HG03139 (cell line): Measurements from ENCODE around the gene CCR8.

ENCODE experiments used
- ATAC-seq: cut with Tn5 transposase; IDR thresholded peaks from one replicate; pipeline ENCODE4 v1.9.1; 2021; ENCODE audit not compliant: unreplicated experiment

Gene CCR8

GRCh38 chr3:39329493-39329892 lies at the start of gene CCR8:
Gene CCR8, plus strand, starts transcription at chr3:39329709. Its CDS starts 2,623 bp downstream, at chr3:39332332.
- no peak for ATAC-seq

DNA sequence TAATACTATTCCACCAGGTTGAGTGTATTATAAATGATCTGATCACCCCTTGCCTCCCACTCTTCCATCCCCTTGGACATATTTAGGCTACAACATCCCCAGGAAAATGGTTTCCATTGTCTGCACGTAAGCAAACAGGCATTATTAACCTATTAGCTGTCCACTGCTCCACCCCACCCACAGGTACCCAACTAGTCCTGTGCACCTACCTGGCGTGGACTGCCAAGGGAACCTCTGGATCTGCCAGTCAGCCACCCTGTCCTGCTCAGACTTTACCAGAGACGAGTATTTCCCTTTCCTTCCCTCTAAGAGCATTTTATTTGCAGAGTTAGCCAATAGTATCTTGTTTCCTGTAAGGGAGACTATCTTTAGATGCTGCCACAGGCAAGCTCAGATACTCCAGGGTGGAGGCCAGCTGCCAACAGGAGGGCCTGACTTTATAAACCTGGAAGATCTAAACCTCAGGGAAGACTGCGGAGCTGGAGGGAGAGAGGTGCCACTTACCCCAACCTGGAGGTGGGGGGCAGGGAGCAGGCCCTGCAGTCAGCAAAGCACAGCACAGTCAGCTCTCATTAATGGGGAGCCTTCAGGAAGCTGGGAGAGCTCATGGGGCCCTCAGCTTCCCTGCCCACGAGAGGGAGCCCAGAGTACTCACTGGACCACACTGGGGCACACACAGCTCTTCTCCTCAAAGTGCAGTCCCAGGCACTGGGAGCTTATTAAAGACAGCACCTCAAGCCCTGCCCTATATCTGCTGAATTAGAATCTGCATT lies 49.6 kb upstream of the CCR8 start, which contains the start of gene CX3CR1:
CX3CR1 (minus strand) TSS at position 292 of the 773 bp plus-strand sequence. CDS start 13,527 bp downstream, outside the sequence.
- no peak for ATAC-seq

DNA sequence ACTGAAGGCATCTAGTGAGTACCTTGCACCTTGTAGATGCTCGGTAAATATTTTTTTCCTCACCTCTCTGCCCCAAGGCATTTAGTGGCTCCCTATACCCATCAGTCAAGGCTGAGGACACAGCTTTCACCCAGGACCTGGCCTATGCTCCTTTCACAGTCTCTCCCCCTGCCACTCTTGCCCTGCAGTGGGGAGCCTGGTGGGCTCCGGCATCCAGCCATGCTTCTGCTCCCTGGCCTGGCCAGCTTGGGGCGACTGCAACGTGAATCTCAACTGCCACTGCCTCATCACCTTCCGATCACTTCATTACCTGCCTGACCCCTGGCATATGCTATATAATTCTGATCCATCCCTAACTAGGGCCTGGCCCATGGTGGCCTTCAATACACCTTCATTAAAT lies 48.9 kb upstream of the CCR8 start:
- ATAC-seq = no peak

GRCh38 chr3:39281533-39281932 lies 48.0 kb upstream of the CCR8 start:
- ATAC-seq = no peak

DNA sequence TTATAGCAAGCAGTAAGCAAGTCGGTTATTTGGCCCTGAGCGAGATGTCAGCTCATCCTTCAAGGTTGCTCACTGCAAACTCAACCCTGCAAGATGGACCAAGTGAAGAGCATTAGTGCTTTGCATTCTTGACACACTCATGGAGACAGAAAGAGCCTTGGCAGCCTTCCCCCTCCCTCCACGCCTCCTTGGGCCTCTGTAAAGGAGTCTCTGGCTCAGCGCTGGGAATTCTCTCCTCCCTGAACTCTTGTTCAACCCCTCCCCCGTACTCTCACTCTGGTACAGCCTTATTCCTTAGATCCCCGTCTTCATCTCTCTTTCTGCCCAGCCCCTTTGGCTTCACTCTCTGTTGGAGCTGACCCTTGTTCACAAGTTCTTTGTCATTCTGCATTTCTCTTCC lies 47.5 kb upstream of the CCR8 start:
- no peak for ATAC-seq

DNA sequence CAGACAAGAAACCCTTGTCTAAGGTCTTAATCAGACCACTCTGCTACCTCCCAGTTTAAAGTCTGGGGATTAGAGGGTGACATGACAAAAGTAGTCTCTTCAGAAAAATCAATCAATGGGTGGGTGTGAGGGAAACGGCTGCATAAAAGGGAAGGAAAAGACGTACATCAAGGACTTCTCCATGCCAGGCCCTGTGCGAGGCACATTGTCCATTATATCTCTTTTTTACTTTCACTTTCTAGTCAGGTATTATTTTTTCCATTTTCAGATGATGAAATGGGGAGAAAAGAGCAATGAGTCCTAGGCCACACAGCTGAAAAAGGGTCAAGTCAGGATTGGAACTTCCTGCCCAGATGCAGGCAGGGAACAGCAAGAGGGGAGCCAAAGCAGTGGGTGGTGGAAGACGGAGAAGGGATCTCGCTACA lies 45.0 kb upstream of the CCR8 start:
- no peak for ATAC-seq

DNA sequence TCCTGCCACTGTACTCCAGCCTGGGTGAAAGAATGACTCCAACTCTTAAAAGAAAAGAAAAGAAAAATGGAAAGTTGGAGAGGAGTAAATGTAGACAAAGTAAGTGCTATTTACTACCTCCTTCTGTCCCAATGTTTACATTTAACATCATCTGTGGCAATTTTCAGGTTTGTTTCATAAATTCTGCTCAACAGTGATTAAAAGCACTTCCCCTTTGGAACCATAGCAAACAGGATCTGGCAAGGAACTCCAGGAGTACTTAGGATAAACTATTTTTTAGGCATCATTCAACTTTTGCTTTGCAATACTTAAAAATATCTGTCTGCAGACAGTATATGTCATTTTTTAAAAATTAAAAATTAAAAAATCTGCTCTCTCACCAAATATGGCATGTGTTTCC lies 44.2 kb upstream of the CCR8 start:
- no peak for ATAC-seq

DNA sequence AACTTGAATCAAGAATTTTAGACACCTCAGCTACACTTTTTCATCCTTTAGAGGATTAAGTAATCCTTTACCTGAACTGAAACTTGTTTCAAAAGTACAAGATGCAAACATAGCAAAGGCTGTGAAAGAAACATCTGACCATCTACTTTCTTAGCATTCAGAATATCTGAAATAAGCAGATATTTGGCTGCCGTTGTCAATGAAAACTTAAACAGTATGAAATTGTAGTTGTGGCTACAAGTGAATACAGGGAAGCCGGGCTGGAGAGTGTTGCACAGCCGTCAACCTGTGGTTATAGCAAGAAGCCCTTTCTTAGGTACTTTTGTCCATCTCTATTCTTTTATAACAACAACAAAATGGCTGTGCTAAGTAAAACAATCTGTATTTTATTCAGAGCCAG lies 42.7 kb upstream of the CCR8 start:
- no peak for ATAC-seq

GRCh38 chr3:39287216-39288164 lies 42.0 kb upstream of the CCR8 start:
- ATAC-seq = no peak

DNA sequence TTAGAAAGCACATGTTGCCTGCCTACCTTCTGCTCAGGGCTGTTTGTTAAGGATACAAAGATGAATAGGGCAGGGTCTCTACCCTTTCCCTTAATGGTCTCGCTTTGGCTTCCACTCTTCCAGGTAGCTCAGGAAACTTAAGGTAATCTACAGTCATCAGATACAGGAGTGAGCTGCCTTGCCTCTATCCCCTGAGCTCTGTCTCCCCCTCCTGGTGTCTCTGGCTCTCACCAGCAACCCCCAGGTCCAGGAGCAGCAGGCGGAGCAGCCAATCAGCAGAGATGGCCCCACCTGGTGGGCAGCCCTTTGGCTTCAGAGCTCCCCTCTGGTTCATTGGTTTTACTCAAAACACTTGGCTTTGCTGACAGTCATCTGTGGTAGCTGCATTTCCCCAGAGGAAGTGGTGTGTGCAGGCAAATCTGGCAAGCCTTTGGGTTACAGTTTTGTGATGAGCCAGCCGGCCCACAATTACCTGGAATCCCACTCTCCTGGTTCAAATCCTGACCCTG lies 41.2 kb upstream of the CCR8 start:
- peak; percentile 98 for ATAC-seq

- no peak for ATAC-seq
Measured at GRCh38 chr3:39289107-39289506, 40.4 kb upstream of the CCR8 start.

GRCh38 chr3:39290255-39290654 lies 39.3 kb upstream of the CCR8 start:
- no peak for ATAC-seq

DNA sequence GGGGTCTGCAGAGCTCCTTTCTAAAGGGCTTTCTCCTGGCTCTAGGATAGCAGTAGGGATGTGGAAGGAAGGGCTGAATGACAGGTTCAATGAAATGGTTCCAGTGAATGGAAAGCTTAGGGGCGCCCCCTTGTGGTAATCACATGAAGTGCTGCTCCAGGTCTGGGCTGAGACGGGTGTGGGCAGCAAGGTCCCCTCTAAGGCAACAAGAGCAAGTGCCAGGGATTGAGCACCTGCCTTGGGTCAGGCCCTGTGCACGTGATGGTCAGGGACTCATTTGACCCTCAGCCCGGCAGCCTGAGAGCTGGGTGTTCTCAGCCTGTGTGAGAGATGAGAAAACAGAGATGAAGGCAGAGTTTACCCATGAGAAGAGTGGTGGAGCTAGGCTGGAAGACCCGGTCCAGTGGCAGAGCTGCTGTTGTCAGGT lies 37.6 kb upstream of the CCR8 start:
- no peak for ATAC-seq

- no peak for ATAC-seq
Measured at GRCh38 chr3:39292961-39293360, 36.5 kb upstream of the CCR8 start.

DNA sequence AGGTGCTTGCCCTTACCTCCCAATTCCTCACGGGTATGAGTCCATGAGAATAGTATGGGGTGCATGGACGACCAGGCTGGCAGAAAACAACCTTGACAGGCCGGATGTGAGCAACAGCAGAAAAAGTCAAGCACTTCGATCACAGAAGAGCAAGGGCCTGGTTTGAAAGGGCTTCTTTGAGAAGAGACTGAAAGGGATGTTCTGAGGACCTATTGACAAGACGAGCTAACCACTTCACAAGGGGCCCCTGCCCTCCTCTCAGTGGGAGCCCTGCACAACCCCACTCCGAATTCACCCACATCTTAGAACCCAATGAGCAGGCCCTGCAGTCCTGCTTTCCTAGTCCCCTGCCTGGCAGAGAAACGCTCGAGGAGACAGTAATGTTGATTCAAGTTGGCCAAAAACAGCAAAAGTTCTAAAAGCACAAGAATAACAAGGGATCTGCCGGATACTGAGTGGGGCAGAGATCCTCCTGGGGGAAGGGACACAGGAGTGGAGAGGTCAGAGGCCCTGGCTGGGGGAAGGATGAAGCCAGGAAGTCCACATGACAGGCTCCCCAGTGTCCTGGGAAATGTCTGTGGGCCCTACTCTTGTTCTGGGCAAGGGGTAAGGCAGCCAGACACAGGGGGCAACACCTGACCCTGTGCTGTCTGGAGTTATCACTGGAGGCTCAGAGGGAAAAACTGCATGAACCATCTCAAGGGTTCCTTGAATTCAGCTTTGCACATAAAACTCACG lies 34.9 kb upstream of the CCR8 start:
- ATAC-seq = no peak

- peak; percentile 71 for ATAC-seq
Measured at GRCh38 chr3:39295184-39295775, 34.2 kb upstream of the CCR8 start.

DNA sequence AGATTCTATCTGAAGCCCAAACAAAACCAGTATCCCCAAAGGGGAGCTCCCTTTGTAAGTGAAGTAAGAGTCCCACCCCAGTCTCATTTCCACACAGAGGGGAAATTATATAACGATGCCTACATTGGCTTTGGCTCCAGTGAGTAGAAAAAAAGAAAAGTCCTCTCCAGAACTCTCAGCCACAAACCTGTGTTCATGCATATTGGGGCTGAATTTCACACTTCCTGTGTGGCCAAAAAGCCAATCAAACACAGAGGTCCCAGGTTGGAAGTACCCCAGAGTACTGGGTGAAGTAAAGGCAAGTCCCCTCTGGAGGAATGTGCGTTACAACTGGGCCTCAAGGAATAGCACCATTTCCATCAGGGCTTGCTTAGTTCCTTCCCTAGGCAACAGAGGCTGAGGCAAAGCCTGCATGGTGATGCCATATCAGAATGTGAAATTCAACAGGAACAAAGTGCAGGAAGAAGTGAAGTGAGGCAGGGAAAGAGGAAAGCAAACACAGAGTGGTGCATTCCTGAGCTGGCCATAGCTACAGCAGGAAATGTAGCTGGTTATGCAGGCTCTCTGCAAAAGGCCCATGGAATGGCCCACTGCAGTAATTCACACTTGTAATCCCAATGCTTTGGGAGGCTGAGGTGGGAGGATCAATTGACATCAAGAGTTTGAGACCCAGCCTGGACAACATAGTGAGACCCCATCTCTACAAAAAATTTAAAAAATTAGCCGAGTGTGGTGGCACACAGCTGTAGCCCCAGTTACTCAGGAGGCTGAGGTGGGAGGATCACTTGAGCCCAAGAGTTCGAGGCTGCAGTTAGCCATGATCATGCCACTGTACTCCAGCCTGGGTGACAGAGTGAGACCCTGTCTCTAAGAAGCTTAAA lies 33.1 kb upstream of the CCR8 start:
- no peak for ATAC-seq

DNA sequence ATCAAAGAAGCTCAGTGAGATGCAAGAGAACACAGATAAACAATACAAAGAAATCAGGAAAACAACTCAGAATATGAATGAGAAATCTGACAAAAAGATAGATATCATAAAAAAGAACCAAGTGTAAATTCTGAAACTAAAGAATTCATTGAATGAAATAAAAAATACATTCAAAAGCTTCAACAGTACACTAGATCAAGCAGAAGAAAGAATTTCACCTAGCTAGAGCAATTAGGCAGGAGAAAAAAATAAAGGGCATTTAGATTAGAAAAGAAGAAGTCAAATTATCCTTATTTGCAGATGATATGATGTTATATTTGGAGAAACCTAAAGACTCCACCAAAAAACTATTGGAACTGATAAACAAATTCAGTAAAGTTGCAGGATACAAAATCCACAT lies 30.2 kb upstream of the CCR8 start:
- no peak for ATAC-seq

DNA sequence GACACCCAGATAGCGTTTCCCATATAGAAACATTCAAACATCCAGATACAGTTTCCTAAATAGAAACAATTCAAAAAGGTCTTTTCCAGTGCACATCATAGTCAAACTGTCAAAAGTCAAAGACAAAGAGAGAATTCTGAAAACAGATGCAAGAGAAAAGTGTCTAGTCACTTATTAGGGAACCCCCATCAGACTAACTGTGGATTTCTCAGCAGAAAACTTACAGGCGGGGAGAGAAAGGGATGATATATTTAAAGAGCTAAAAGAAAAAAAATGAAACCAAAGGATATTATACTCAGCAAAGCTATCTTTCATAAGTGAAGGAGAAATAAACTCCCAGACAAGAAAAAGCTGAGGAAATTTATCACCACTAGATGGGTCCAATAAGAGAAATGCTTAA lies 27.3 kb upstream of the CCR8 start:
- ATAC-seq = no peak

DNA sequence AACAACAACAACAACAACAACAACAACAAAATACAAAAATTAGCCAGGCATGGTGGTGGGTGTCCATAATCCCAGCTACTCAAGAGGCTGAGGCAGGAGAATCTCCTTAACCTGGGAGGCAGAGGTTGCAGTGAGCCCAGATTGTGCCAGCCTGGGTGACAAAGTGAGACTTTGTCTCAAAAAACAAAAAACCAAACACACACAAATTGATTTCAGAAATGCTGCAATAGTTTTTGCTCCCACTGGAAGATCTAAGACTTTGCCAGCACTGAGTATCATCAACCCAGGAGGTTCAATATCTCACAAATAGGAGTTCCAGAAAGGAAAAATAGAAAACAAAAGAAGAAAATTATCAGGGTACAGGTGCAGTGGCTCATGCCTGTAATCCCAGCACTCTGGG lies 16.2 kb upstream of the CCR8 start:
- no peak for ATAC-seq
